NCI-H1105 treated with DMSO at 0.1 percent for 48 hours (cell line): Measurements from ENCODE around the gene ITPRIP.
A peak's percentile ranks its signal among the peaks of the same experiment; 100 is the strongest.

ENCODE experiments used
- DNase-seq: peaks from one replicate; lab custom pipeline; 2025; lab: John Stamatoyannopoulos, UW

The ITPRIP gene

GRCh38 chr10:104337985-104338735 is at the start of gene ITPRIP:
Gene ITPRIP, minus strand, starts transcription at chr10:104338465. Its CDS starts 22,414 bp downstream, at chr10:104316051.
- peak; percentile 18 for DNase-seq

- DNase-seq = no peak
These were observed 49.0 kb upstream of the ITPRIP start for GRCh38 chr10:104387130-104387888.

GRCh38 chr10:104380336-104380735 is 42.1 kb upstream of the ITPRIP start:
- no peak for DNase-seq

GRCh38 chr10:104376784-104377300 is 38.6 kb upstream of the ITPRIP start:
- no peak for DNase-seq

GRCh38 chr10:104374591-104374990 is 36.3 kb upstream of the ITPRIP start:
- no peak for DNase-seq

- no peak for DNase-seq
These were observed 33.5 kb upstream of the ITPRIP start for GRCh38 chr10:104371753-104372152.

GRCh38 chr10:104368381-104368780 is 30.1 kb upstream of the ITPRIP start:
- DNase-seq = no peak

- no peak for DNase-seq
These were observed 29.6 kb upstream of the ITPRIP start for GRCh38 chr10:104367904-104368303.

GRCh38 chr10:104359811-104360210 is 21.5 kb upstream of the ITPRIP start:
- DNase-seq = no peak

GRCh38 chr10:104353325-104354048 is 15.2 kb upstream of the ITPRIP start, which contains the start of gene CFAP58:
Gene CFAP58, plus strand, starts transcription at chr10:104353833. Its CDS starts 65 bp downstream, at chr10:104353898.
- peak; percentile 58 for DNase-seq

GRCh38 chr10:104351919-104352318 is 13.7 kb upstream of the ITPRIP start:
- DNase-seq = peak; percentile 13

- DNase-seq = no peak
These were observed 12.9 kb upstream of the ITPRIP start for GRCh38 chr10:104351061-104351702.

- DNase-seq = peak; percentile 28
These were observed 11.9 kb upstream of the ITPRIP start for GRCh38 chr10:104350127-104350635.

- DNase-seq = no peak
These were observed 11.4 kb upstream of the ITPRIP start for GRCh38 chr10:104349623-104350126.

- no peak for DNase-seq
These were observed 10.3 kb upstream of the ITPRIP start for GRCh38 chr10:104348601-104349000.

- no peak for DNase-seq
These were observed 9.2 kb upstream of the ITPRIP start for GRCh38 chr10:104347295-104348045.

GRCh38 chr10:104345941-104346340 is 7.7 kb upstream of the ITPRIP start:
- DNase-seq = no peak

GRCh38 chr10:104345515-104345914 is 7.2 kb upstream of the ITPRIP start:
- DNase-seq = no peak

GRCh38 chr10:104344219-104344618 is 6.0 kb upstream of the ITPRIP start:
- no peak for DNase-seq

GRCh38 chr10:104342941-104343411 is 4.7 kb upstream of the ITPRIP start:
- DNase-seq = no peak
